ENCODE data around the gene FBLN2. TPM values are rescaled to one million over a fixed set of nuclear protein-coding genes. Genes with fewer than 3 reads are reported as not detected.

The FBLN2 gene
- total and polyA plus RNA-seq, 2 of the 4 experiments (the other 2 are of a cell fraction): 11.8 to 60.8 TPM

GRCh38 chr3:13673207-13673606, 124.3 kb downstream of the FBLN2 start:
- no peak for DNase-seq
- WGBS, 2 experiments (ENCODE audit: extremely low coverage in 2 of 2, insufficient read length in 1 of 2): no CpG with 5 or more reads among the region's 6 CpGs
- dilution Hi-C loops (cut with HindIII; ENCODE audit: low sequenced_read_pairs, unreplicated experiment) (no loop called here), in situ Hi-C loops (cut with MboI; ENCODE audit: low sequenced_read_pairs) (no loop called here), intact Hi-C loops (cut with micrococcal nuclease) (no loop called here)
- Histone ChIP-seq H3K23ac (ENCODE audit: low read depth, low read length) (no peak overlapping the region), H4K8ac (ENCODE audit: low read depth in 2 of 2, low read length in 2 of 2) (no peak overlapping the region), H3K9me1 (ENCODE audit: insufficient read depth, low read length) (no peaks in the 10 kb centered on the region), H4K20me1 (ENCODE audit: insufficient read depth, low read length) (no peaks in the 10 kb centered on the region), H3K4me2 (ENCODE audit: low read depth, low read length) (no peak overlapping the region), H2AFZ (replicated peaks; ENCODE audit: low read length, poor library complexity) (no peak overlapping the region), H3K4me1 (ENCODE audit: control insufficient read depth, insufficient read depth, low read length) (no peaks in the 10 kb centered on the region), H3K4me3 (ENCODE audit: insufficient read depth, low read depth, low read length) (no peak overlapping the region), H2BK120ac (ENCODE audit: low read depth, low read length) (no peak overlapping the region), H3K4ac (ENCODE audit: low read depth, low read length) (no peak overlapping the region), H3K56ac (ENCODE audit: extremely low read depth, insufficient read depth, low read length) (no peak overlapping the region), H3K9ac (ENCODE audit: low read depth, low read length) (no peak overlapping the region), H3K27ac (ENCODE audit: insufficient read depth, low read length) (no peak overlapping the region), H4K5ac (ENCODE audit: low read depth, low read length) (no peak overlapping the region), H2AK5ac (ENCODE audit: low read depth, low read length) (no peak overlapping the region), H3K14ac (replicated peaks; ENCODE audit: low read depth, low read length) (no peak overlapping the region), H3K79me1 (ENCODE audit: low read depth in 1 of 2, low read length in 2 of 2) (no peaks in the 10 kb centered on the region), H3K36me3 (ENCODE audit: control insufficient read depth, insufficient read depth, low read length) (no peaks in the 10 kb centered on the region), H2BK20ac (ENCODE audit: low read depth, low read length) (no peak overlapping the region), H2BK15ac (ENCODE audit: low read depth, low read length) (no peak overlapping the region), H2AK9ac (replicated peaks; ENCODE audit: low read depth, low read length, poor library complexity) (no peak overlapping the region), H3K18ac (ENCODE audit: low read depth, low read length) (no peak overlapping the region), H3K9me3 (ENCODE audit: control insufficient read depth, insufficient read depth, low read length) (no peaks in the 10 kb centered on the region), H3K27me3 (ENCODE audit: control insufficient read depth, insufficient read depth, low read length) (no peaks in the 10 kb centered on the region; the same call in 1 of the 2 replicates), H2BK5ac (ENCODE audit: low read depth, low read length, poor library complexity, severe bottlenecking) (no peak overlapping the region), H4K91ac (ENCODE audit: insufficient read depth, low read depth, low read length) (no peak overlapping the region)
- ATAC-seq (ENCODE audit: low read depth): no peak
- ChIA-PET CTCF (interaction anchor here (1.0 kb wide), 1 partner anchor 16 kb away, joined by 3 read pairs; no protein-coding TSS in a partner anchor), POLR2A (ENCODE audit: unreplicated experiment) (no interaction called here)
- BruUV-seq (replicated peaks): no TSS peak
- no peak for TF ChIP-seq MAZ (IDR thresholded peaks at IDR 0.05; ENCODE audit: borderline replicate concordance, low read depth, low read length)
- no peak for TF ChIP-seq SMC3 (IDR thresholded peaks at IDR 0.05; ENCODE audit: low read depth, low read length)
- TF ChIP-seq ELK1 (IDR thresholded peaks at IDR 0.05; ENCODE audit: borderline replicate concordance, low read depth, low read length): no peak
- no peak for TF ChIP-seq BHLHE40 (IDR thresholded peaks at IDR 0.05; ENCODE audit: low read depth, low read length)
- TF ChIP-seq CHD1 (IDR thresholded peaks at IDR 0.05; ENCODE audit: low read depth, low read length): no peak
- TF ChIP-seq NFE2L2 (IDR thresholded peaks at IDR 0.05; ENCODE audit: low read depth, low read length): no peak
- TF ChIP-seq CEBPB (IDR thresholded peaks at IDR 0.05; ENCODE audit: low read depth, low read length): no peak

All from IMR-90 (cell line).